NCI-H446 treated with DMSO at 0.1 percent for 48 hours (cell line): ENCODE measurements around the gene OPCML.

Experiments used
- DNase-seq: peaks from one replicate; lab custom pipeline; 2025; lab: John Stamatoyannopoulos, UW

OPCML gene

DNA sequence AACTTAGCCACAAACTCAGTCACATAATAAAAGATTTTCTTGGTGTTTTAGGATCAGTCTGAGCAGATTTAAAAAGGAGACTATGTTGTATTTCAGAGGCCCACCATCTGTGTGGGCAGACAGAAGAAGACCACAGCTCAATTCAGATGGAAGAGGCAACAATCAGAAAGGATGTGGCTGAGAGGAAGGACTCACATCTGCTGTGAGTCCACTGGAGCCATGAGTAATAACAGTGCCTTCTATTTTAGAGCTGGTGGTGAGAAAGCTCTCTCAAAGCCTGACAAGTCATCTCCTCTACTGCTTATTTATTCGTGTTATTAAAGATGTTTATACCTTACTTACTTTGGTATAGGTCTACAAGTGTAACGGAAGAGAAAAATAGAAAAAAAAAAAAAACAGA, 357.2 kb downstream of the OPCML start:
- no peak for DNase-seq

DNA sequence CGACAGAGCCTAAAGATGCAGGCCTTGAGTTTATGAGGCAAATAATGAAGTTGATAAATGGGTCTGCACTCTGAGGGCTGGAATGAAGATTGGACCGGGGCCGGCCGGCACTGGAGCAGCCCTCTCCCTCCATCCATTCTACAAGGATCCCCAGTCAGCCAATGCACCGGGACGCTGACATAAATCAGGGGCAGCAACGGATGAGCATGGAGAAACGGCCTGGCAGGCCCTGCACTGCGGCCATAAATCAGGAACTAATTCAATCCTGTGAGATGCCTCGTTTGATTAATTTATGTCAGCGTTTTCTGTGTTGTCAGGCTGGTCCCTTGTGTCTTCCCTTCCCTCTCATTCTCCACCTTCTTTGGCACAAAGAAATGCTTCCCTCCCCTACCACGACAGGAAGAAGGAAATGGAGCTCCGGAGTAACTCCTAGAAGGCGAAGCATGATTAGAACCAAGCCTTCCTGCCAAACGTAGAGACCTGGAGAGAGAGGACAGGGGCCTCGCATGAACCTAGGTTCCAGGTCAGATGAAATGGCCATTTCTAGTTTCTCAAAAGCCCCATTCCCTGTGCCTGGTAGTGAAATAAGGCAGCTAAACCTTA, 358.4 kb downstream of the OPCML start:
- DNase-seq: no peak

DNA sequence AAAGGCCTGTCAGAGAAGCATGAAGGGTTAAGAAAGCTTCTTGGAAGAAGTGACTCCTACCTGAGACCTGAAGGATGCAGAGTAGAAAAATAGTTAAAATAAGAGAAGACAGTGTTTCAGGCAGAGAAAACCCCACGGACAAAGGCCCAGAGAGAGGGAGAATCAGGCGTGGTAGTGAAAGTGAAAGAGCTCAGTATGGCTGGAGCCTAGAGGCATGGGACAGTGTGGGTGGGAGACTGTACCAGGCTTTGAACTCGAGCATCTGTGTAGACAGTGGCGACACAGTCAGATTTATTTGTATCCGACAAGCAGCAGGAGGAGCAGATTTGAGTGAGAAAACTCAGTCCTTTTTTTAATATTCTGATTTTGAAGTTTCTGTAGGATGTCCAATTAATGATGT, 360.0 kb downstream of the OPCML start:
- no peak for DNase-seq

DNA sequence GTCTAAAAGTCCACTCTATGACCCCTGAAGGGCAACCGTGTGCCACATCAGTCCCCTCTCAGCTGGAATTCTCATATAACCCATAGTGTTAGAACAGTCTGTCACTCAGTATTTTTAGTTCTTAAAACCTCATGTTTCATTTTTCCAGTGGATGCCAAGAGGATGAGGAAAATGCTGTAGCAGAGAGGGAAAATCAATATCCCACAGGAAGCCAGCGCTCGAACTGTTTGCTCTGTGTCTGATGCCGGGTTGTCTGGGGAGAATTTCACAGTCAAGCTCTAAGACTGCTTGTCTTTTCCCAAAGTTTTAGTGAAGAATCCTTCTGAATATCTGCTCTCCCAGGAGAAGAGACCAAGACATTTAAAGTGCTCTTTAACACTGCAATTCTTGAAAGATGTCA, 360.9 kb downstream of the OPCML start:
- no peak for DNase-seq

DNA sequence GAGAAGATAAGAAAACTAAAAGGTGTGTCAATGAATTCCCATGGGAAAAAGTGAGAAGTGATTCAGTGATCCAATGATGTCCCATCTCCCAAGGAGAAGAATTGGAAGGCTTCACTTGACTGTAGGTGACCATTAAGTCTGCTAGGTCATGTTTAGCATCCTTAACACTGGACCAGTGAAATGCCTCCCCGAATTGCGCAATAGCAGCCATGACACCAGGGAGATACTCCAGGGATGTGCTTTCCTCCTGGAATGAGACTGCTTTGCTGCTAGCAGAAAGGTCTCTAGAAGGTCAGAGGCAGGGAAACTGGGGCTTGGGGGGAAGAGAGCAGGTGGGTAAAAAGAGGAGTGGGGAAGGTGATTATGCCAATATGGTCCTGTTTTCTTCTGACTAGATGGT, 364.3 kb downstream of the OPCML start:
- DNase-seq: no peak

DNA sequence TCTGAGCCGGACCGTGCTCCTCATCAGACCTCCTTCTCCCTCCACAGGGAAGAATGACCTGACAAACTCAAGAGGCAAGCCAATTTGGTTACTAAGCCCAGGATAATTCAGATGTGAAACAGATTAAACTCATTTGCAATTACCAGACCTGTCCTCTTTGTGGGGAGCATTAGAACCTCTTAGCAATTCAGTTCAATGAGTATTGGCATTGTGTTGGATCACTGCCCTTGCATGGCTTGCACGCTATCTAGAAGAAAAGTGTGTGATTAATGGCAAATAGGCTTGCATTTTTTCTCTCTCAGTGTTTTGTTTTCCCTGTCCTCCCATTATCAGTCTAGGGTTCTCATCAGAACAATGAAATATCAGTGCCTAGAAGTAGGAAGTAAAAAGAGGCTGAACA, 365.6 kb downstream of the OPCML start:
- DNase-seq: no peak

DNA sequence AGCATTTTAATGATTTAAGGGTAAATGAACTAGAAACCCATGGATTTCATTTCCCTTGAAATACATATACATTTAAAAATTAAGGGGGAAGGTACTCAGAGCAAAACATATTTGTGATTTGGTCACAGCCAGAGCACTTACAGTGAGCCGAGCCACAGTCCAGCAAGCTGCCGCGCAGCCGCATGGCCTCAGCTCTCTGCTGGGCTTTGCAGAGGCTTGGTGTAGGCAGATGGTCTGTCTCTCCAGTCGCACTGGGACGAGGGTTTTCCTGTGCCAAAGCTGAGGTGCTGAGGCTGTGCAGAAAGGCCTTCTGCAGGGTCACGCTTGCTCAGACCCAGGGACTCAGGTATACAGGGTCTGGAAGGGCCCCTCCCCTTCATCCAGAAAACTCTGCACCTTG, 367.3 kb downstream of the OPCML start:
- no peak for DNase-seq

DNA sequence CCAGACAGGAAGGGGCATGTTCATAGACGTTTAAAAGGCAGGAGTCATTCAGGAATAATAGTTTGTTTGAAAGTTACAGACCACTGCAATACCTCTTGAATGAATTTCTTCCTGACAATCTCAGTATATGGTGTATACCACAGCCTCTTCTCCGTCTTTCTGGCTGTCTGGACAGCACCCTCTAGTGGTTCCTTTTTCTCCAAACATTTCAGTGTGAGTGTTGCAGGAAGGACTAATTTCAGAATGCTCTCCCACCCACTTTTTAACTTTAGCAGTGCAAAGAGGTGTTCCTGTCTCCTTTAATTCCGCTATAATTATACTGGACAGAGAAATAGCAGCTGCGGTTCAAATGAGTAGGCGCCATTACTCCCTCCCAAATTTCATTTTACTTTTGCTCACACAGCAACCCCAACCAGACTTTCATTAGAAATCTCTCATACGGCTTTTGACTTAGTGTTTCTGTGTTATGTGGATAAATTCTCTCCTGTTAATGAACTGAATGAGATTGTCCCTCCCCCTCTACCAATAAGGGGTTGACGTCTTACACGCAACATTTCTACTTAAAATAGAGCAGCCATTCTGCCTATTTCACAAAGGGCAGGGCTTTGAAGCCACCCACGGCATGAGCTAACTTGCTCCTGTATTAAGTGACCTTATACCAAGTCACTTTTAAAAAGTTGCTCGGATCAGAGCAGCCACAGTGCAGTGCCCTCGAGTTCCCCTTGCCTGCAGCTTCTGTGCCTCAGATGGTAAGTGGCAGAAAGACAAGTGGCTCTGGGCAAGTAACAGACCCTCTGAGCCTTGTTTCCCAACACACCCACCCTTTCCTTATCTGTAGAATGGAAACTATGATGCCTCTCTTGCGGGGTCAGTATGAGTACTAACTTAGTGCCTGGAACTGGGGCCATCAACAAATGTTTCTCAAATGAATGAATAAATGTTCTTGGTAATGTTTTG, 368.6 kb downstream of the OPCML start:
- DNase-seq: no peak

DNA sequence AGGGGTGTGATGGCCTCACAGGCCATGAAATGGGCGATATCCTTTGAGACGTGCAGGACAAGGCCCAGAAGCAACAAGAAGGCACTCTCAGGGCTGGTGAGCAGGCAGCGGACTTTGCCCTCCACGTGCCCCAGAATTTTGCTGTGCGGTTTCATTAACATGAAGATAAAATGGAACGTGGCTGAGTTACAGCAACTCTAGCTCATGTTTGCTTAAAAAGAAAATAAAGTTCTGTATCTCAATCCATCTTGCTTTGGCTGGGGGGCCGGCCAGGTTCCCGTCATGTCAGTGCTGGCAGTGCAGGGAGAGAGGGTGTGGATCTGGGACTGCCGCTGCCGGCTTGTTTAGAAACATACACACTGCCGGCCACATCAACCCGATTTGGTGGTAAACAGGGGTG, 370.1 kb downstream of the OPCML start:
- DNase-seq: no peak

DNA sequence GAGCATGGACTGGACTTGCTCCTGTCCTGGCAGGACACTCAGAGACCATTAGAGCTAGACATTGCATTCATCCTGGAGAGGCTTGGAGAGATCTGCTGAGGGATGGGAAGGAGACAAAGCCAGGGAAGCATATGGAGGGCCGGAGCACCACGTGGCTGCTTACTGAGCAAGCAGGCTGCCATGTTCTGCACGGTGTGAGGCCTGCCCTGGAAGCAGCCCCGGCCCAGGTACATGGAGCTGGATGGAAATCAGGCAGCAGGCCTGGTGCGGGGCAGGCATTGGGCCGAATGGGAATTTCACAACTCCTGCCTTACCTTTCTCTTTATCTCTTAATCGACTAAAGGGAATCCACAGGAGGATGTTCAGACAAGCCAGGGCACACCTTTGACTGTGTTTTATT, 371.5 kb downstream of the OPCML start:
- no peak for DNase-seq

DNA sequence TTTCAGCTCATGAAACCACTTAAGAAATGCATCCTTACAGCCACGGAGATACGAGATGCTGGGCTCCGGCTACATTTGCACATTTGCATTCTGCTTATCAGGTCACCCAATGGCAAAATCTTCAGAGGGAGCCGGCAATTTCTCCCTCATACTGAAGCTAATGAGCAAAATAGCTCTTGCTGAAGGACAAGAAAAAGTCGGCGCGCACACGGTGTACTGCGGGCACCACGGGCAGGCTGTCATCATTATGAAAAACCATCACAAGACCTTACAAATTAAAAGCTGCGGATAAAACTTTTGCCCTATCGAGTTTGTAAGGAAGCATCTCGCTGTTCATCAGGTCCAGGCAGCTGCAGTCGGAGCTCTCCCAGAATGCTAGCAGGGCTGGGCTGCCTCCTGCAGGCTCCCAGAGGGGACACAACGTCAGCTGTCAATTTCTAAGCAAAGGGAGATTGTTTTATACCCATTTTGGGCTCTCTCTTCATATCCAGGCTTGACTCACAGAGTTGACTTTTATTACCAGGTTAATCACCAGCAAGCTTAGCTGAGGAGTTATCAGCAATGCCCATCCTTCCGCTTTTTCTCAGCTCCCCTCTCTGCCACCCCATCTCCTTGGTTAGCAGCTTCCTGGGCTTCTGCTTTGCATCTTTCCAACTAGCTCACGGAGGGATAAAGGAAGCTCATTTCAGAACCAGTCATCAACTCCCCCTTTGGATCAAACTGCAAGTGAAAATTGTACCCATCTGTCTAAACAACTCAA, 375.1 kb downstream of the OPCML start:
- DNase-seq: no peak

DNA sequence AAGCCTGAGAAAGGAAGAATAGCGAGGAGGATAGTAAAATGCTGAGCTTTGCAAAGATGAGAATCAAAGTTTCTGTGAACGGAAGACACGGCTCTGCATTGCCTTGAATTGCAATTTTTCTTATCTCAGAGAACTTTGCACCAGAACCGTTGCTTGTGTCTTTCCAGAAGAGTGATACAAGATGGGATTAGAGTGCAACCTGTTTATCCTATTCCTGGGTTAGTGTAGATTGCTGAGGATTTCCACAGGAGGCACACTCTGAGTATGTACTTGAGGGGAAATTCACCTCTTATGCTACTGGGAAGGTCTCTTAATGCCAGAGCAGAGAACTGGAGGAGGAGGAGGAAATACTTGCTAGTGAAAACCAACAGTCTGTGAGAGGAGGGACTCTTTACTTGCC, 377.5 kb downstream of the OPCML start:
- DNase-seq: no peak

DNA sequence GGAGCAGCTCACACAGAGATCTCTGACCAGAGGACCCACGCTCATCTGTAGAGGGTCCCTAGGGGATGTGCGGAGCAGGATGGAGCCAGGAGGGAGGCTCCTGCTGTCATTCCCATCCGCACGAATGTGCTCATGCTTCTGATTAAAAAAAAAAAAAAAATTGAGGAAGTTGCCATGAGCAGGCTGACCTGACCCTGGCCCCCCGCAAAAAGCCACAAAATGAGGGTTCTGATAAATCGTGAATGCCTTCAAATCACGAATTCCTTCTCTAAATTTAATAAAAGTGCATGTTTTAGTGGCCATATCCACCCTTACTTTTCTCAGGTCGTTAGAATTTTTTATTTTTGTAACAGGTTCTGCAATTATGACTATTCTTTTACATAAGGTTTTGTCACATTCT, 378.2 kb downstream of the OPCML start:
- no peak for DNase-seq

DNA sequence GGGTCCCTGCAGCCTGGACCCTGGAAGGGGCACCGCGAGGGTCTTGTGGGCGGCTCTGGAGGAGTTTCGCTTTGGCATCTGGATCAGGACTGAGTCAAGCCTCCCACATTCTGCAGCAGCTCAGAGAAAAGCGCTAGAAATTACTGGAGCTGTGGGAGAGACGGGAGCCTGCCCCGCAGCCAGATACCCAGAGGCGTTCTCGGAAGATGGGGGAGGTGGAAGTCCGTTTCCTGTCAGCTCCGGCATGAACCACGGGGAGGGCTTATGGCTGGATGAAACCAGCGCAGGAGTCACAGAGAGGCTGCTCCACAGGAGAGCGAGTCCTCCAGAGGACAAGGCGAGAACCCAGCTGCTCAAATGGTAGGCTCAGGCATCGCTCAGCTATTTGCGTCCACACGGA, 379.3 kb downstream of the OPCML start:
- DNase-seq: no peak

DNA sequence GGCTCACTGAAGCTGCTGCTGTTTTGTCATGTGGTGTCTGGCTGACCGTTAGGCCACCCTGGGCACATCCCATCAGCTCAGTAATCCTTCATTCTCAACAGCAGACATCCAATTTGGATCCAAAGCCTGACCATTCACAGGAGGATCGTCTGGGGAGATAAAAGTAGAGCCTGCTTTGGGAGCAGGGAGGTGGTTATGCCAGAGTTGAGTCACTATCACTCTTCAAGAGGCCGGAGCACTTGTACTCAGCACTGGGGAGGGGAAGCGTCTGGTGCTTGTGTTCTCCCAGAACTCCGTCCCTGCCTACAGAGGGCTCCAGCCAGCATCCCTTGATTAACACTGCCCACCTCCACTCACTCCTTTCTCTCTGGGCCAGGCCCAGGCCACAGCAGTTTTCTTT, 382.6 kb downstream of the OPCML start:
- no peak for DNase-seq

DNA sequence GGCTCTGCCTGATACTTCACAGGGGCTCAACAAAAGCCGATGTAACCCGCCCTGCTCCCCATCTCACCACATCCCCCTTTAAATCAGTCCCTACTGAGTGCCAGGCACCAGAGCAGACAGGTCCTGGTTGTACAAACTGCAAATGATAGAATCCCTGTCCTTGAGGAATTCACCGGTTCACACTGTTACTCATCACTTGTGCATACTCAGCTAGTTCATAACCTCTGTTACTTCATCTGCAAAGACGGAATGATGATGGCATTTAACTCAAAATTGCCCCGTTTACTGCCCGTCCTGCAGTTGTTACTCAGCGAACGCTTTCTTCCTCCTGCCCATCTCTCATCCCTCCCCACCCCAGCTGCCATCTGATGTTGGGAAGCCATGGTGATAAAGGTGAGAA, 384.7 kb downstream of the OPCML start:
- no peak for DNase-seq

DNA sequence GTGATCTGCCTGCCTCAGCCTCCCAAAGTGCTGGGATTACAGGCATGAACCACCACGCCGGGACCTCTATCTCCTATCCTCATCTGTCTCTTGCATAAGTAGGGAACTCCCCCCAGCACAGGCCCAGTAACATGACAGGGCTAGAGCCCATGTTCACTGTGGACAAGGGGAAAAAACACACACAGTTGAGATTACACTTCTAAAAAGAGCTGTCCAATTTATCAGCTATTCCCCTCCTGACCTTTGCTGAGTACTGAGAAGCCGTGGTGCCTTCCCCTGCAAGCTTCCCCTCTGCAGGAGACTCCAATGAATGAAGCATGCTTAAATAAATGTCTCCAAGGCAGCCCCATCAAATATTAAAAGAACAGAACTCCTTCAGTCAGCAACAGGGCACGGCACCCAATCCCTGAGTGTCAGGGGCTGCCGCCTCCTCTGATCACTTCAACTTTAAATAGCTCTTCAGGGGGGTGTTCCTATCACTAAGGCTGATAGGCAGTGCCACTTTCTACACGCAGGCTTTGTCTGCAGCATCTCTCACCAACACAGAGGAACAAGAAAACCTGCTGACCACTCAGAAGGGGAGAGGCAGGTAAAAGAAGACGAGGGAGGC, 385.5 kb downstream of the OPCML start:
- DNase-seq: no peak

DNA sequence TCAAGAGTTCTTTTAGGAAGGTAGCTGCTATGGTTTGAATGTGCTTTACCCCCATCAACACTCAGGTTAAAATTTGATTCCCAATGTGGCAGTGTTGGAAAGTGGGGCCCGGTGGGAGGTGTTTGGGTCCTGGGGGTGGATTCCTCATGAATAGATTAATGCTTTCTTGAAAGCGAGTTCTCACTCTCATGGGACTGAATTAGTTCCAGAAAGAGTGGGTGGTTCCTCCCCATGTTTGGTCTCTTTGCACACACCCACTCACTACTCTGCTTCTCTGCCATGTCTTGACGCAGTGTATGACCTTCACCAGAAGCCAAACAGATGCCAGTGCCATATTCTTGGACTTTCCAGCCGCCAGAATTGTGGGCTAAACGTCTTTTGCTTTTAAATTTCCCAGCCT, 394.4 kb downstream of the OPCML start:
- DNase-seq: no peak

DNA sequence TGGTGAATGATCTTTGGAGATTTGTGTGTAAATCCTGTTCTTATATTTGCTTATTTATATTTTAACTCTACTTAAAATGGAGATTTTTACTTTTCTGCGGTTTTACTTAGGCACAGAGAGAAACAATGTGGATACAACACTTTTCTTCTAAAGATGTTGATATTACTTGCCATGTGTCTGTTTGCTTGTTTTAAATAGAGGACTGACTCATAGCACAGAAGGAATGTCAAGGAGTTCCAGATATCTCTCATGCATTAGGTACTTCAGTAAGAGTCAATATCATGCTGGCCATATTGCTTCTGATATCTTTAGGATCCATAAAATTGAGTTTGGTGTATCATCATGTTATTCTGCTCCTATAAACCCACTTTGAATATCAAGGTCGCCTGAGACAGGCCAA, 395.0 kb downstream of the OPCML start:
- DNase-seq: no peak

DNA sequence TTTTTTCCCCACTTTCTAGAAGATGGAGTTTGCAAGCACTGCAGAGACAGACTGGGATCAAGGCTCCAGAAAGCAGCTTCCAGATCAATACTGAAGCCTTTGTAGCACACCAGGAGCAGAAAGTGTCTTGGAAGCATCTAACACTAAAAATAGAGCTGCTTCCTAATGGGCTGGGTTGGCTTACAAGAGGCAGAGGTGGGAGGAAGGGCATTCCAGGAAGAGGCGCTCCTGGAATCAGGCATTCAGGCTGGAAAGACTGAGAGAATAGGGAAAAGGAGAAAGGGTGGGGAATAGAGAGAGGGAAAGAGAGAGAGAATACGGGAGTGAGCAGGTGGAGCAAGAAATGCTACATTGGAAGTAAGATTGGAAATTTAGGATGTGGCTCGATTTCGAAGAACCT, 395.9 kb downstream of the OPCML start:
- no peak for DNase-seq

DNA sequence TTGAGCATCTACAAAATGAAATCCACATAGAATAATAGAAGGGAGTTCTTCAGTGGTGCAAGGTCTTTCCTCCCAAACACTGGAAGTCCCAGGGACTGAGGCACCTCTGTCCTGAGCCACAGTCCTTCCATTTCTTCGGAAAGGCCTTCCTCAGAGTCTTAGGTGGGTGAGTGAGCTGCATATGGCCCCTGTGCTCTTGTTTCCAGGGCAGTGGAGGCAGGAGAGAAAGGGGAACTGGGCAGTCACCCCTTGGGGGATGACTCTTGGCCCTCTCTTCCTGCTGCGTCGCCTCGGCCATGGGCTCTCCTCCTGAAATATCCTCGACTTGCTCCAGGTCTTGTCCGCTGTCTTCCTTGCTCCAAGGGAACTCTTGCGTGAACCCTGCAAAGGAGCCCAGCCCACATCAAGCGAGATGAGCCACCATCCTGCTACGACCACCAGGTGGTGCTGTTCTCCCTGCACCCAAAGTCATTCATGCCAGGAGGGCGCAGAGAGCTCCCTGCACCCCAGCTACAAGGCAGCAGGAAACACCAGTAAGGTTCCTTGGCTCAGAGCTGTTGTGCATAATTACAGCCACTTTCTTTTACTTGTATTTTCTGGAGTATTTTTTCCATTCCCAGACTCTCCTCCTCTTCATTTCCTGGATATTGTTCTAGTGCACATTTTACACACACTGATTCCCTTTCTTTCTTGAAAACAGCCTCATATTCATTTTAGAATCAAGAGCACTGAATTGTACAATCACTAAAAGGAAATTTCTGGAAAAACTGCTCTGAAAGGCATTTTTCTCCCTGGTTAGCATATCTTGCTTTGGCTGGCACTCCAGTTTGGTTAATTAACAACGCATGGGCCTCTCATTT, 397.8 kb downstream of the OPCML start:
- no peak for DNase-seq

DNA sequence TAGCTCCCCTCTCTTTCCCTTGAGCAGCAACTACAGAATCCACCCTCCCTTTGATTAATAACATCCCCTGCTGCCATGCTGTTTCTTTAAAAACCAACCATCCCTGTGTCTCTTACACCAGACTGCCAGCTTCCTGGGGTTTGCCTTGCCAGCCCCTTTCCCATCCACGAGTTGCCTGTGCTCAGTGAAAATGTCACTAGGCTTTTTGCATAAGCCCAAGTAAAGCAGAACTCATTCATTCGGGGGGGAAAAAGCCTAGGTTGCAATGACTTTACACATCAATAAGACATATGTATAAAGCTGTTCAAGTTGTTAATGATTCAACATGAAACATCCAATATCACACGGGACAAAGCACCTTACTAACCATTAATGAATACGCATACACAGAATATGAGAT, 398.7 kb downstream of the OPCML start:
- DNase-seq: no peak
